GM18508 (cell line): ENCODE measurements around the gene TMEM271.
"Not testable (repeated sequence)": the region's sequence is repeated elsewhere in the genome, so short reads cannot be mapped to it uniquely, and the experiment has no call there.

ENCODE experiments used
- ATAC-seq: cut with Tn5 transposase; IDR thresholded peaks from one replicate; pipeline ENCODE4 v1.9.1; 2021; ENCODE audit warnings: moderate number of reproducible peaks; ENCODE audit not compliant: insufficient read depth, unreplicated experiment

The TMEM271 gene

DNA sequence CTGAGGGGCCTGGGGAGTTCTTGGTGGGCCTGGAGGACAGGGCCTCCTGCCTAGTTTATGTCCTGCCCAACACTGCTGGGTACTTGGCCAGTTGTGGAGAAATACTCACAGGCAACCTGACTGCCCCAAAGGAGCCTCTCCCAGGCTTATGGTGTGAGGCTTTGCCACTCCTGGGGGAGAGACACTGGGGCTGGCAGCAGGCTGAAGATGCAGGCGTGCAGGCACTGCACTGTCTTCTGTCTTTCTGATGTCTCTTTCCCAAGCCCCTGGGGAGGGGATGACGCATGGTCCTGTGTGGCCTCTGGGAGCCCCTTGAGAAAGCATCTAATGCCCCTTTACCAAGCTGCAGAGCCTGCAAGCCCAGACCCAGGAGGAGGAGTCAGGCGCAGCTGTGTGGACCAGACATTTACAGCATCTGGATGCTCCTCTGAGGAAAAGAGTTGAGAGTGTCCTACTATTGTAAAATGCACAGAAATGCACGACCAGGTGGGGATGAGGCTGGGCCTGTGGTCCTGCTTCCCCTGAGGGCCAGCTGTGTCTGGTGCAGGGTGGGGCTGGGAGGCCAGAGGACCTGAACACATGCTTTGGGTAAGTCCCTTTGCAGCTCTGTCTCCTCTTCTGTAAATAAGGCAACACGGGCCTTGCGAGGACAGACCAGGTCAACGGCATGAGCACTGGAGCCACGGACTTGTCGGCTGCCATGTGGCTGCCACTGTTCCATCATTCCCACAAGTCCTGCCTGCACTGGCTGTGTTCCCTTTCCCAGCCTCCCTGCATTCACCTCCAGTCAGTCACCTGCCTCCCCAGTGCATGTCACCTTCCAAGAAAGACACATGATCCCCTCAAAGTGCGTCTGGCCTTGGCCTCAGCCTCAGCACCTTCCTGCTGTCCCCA is 8.4 kb downstream of the TMEM271 start:
- ATAC-seq: no peak

DNA sequence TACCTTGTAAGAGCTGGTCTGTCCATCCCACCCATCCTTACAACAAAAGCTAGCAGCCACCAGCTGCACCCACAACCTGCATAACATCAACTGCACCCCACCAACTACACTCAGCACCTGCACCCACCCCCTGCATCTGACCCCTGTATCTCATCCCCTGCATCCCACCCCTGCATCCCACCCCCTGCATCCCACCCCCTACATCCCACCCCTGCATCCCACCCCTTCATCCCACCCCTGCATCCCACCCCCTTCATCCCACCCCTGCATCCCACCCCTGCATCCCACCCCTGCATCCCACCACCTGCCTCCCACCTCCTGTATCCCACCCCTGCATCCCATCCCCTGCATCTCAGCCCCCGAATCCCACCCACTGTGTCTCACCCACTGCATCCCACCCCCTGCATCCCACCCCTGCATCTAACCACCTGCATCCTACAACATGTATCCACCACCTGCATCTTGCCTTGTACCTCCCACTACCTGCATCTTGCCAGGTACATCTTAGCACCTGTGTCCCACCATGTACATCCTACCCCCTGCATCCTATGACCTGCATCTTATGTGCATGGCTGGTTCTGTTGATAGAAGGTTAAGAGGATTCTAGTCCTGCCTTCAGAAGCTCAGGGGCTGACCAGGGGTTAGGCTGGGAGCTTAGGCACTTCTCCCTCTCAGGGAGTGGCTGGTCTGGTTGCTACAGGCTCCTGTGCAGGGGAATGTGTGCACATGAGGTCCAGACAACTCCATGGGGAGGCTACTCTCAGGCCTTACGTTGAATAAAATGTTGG is 9.4 kb downstream of the TMEM271 start:
- ATAC-seq: no peak

DNA sequence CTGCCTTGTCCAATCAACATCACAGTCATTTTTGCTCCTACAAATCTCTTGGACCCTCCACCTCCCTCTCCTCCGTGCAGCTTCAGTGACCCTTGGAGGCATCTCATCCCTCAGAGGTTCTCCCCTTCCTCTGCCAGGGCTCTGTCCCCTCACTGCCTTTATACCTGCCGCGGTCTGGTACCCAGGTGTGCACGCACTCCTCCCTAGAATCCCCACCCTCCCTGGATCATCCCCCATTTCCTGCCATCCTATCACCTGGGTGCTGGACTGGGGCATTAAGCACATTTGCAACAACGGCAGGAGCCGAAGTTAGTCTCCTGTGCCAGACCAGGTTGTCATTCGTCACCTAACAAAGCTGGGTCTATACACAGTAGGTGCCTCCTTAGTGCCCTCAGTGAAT is 10.1 kb downstream of the TMEM271 start:
- ATAC-seq: no peak

DNA sequence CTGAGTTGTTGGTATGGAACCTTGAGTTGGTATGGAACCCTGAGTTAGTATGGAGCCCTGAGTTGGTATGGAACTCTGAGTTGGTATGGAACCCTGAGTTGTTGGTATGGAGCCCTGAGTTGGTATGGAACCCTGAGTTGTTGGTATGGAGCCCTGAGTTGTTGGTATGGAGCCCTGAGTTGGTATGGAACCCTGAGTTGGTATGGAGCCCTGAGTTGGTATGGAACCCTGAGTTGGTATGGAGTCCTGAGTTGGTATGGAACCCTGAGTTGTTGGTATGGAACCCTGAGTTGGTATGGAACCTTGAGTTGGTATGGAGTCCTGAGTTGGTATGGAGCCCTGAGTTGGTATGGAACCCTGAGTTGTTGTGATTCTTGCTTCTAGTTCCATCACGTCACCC is 10.5 kb downstream of the TMEM271 start:
- not testable (repeated sequence) for ATAC-seq

DNA sequence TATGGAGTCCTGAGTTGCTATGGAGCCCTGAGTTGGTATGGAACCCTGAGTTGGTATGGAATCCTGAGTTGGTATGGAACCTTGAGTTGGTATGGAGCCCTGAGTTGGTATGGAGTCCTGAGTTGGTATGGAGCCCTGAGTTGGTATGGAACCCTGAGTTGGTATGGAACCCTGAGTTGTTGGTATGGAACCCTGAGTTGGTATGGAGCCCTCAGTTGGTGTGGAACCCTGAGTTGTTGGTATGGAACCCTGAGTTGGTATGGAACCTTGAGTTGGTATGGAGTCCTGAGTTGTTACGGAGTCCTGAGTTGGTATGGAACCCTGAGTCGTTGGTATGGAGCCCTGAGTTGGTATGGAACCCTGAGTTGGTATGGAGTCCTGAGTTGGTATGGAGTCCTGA is 13.6 kb downstream of the TMEM271 start:
- not testable (repeated sequence) for ATAC-seq

DNA sequence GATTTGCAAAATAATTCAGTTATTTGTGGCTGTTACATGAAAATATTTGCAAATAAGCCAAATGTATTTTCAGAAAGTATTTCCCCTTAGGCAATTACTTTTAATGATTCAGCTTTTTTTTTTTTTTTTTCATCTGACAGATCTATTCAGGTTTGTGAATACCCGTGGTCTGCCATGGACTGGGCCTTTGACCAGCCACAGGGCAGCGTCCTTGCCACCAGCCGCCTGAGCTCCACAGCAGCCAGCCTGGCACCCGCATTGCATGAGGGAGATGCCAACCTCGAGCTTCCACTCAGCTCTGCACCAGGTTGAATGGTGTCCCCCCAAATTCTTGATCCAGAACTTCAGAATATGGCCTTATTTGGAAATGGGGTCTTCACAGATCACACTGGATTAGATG is 14.7 kb downstream of the TMEM271 start:
- no peak for ATAC-seq

DNA sequence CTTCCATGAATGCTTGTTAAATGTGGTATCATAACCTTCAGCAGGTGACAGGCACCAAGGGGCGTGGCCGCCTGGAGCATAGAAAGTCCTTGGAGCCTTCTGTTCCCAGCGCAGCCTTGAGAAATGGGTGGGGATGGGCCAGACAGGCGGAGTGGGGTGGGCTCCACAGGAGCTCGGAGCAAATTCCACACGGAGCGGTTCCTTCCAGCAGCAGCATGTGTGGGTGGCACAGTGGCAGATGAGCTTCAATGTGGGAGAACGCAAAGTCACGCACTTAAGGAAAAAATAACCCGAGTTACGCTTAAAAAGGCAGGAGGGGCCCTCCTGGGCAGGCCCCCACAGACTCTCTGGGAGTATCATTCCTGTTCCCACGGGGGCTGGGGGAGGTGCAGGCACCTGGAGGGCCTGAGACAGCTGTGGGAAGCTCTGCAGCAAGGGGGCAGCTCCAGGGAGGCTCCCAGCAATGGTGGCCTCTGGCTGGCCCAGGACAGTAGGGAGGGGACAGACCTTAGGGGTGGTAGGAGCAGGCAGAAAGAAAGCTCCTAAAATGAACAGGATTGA is 15.3 kb downstream of the TMEM271 start:
- ATAC-seq: no peak

DNA sequence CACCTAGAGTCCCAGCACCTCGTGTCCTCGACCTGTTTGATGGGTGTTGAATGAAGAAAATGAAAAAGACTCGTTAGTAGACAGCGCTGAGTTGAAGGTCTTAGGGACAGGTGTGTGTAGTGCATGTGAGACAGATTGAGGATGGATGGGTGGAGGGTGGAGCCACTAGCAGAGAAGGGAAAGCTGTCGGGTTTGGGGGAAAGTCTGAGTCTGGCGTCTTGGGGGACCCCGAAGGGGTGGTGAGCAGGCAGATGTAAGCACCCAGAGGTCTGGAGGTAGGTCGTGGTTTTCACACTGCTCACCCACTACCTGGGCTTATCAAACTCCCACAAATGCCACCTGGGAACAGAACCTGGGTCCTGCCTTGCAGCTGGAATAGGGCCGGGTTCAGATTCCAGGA is 16.0 kb downstream of the TMEM271 start:
- no peak for ATAC-seq

DNA sequence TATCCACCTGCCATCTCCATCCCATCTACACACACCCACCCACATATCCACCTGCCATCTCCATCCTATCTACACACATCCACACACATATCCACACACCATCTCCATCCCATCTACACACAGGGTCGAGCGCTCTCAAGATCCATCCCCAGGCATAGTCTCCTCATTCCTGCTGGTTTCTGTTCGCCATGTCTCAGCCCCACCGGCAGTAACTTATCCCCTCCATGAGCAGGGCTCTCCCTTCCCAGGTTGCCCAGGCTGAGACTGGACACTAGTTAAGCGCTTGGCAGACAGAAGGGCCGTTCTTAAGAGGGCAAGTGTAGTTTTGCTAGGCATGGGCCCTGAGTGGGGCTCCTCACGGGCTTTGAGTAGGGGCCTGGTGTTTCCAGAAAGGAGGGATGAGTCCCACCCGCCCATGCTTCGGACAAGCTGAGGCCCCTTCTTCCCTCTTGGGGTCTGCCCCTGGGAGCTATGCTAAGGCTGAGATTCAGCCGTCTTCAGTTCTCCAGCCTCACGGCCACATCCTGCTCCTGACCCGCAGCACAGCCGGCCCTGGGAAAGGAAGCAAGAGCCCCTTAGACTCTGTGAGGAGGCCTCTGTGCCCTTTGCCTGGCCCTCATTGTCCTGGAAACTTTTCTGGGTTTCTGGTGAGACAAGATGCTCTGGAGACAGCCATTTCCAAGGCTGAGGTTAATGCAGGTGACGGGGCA is 20.4 kb downstream of the TMEM271 start:
- ATAC-seq: no peak

DNA sequence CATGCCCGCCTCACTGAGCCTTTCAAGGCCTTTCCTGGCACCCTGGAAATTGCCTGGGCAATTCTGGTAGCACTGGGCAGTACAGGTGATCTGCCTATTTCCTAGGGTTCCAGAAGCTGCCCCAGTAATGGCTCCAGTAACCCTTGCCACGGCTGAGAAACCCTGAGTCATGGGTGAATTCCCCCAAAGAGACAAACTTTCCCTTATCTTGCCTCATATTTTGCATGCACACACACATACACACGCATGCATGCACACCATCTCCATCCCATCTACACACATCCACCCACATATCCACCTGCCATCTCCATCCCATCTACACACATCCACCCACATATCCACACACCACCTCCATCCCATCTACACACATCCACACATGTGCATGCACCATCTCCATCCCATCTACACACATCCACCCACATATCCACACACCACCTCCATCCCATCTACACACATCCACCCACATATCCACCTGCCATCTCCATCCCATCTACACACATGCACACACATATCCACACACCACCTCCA is 21.2 kb downstream of the TMEM271 start:
- not testable (repeated sequence) for ATAC-seq

DNA sequence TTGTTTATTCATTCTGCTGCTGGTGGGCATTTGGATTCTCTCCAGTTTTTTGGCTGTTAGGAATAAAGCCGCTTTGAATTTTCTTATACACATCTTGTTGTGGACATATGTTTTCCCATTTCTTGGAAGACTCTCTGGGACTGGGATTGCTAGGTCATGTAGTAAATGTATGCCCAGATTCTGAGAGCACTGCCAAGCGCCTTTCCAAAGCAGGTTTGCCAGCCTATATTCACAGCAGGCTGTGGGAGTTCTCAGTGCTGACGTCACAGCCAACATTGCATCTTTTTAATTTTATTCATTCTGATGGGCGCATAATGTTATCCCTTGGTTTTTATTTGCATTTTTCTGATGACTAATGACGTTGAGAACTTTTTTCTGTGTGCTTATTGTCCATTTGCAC is 24.1 kb downstream of the TMEM271 start:
- ATAC-seq: no peak

DNA sequence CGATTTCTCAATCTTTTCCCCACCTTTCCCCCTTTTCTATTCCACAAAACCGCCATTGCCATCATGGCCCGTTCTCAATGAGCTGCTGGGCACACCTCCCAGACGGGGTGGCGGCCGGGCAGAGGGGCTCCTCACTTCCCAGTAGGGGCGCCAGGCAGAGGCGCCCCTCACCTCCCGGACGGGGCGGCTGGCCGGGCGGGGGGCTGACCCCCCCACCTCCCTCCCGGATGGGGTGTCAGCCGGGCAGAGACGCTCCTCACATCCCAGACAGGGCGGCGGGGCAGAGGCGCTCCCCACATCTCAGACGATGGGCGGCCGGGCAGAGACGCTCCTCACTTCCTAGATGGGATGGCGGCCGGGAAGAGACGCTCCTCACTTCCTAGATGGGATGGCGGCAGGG is 25.8 kb downstream of the TMEM271 start:
- ATAC-seq: not testable (repeated sequence)

DNA sequence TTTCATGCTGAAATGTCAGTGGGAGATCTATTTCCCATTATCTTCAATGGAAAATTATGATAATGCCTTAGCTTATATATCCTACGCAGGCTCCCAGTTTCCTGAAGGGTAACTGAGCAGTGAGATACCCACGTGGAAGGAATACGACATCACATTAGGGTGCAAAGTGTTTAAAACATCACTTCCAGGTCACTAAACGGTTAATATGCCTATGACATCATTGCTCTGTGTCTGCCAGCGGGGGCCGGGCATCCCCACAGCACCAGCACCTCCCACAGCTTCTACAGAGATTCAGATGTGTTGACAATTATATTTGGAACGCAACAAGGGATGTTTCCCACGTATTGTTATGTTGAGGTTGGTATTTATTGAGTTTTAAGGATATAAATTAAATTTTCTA is 27.1 kb downstream of the TMEM271 start:
- ATAC-seq: no peak

DNA sequence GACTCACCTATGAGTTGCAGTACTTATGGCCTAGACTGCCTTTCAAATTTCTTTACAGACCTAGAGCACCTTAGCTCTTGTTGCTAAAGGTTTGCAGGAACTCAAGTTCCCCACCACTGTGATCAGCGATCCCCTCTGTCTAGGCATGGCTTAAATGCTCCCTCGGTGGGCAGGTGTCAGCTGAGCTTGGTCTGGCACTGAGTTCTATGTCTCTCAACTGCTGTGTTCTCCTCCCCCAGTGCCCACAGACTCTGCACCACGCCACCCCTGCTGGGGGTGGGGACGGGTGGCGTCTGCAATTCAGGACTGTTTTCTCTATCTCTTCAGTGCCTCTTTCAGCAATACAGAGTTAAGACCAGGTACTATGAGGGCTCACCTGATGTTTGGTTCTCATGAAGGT is 30.5 kb downstream of the TMEM271 start:
- no peak for ATAC-seq

DNA sequence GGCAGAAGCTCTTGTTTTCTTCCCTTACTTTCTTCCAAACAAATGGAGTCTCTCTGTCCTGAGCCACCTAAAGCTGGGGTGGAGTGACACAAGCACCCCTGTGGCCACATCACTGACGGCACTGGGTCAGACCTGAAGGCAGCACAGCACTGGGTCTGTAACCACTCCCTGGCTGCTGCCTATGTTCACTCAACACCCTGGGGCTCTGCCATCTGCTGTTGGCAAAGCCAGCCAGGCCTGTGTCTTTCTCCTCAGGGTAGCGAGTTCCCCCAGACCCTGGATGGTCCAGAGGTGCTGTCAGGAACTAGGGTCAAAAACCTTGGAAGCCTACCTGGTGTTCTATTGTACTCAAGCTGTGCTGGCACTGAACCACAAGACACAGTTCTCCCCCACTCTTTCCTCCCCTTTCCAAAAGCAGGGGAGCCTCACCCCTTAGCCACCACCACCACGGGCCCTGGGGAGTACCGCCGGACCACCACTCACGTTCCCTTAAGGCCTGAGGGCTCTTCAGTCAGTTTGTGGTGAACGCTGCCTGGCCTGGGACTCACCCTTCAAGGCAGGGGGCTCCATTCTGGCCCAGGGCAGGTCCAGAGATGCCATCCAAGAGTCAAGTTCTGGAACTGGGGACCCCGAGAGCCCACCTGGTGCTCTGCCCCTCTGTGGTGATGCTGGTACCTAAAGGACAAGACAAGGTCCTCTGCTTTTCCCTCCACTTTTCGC is 31.5 kb downstream of the TMEM271 start:
- ATAC-seq: no peak

DNA sequence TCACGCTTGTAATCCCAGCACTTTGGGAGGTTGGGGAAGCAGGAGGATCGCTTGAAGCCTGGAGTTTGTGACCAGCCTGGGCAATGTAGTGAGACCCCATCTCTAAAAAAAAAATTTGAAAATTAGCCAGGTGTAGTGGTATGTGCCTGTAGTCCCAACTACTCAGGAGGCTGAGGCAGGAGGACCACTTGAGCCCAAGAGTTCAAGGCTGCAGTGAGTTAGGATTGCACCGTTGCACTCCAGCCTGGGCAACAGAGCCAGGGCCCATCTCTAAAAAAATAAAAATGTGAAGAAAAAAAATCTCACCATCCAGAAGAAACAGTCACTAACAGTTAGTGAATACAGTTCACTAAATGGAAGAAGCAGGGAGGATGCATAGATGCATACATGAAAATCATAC is 34.8 kb downstream of the TMEM271 start:
- ATAC-seq: no peak

DNA sequence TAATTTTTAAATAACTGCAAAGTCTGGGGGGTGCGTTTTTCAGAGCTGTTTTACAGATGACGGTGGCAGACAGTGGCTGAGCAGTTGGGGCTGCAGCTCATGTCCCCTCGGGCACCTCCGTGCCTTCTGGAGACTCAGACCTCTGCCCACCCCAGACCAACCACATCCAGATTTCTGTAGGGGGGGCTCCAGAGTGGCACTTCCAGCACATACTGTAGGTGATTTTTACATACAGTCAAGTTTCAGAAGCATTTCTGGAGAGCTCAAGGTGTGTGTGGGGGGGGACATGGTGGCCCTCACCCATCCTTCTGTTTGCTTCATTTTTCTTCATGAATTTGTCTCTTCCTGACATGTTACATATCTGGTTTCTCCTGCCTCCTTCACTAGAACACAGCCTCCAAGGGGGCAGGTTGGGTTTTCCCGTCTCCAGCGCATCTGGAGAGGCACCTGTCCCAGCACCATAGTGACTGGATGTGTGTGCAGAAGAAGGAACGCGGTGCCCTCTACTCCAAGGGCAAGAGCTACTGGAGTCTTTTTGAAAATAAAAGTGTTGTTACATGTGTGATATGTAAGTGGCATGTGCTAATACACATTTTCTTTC is 37.5 kb downstream of the TMEM271 start:
- ATAC-seq: no peak

DNA sequence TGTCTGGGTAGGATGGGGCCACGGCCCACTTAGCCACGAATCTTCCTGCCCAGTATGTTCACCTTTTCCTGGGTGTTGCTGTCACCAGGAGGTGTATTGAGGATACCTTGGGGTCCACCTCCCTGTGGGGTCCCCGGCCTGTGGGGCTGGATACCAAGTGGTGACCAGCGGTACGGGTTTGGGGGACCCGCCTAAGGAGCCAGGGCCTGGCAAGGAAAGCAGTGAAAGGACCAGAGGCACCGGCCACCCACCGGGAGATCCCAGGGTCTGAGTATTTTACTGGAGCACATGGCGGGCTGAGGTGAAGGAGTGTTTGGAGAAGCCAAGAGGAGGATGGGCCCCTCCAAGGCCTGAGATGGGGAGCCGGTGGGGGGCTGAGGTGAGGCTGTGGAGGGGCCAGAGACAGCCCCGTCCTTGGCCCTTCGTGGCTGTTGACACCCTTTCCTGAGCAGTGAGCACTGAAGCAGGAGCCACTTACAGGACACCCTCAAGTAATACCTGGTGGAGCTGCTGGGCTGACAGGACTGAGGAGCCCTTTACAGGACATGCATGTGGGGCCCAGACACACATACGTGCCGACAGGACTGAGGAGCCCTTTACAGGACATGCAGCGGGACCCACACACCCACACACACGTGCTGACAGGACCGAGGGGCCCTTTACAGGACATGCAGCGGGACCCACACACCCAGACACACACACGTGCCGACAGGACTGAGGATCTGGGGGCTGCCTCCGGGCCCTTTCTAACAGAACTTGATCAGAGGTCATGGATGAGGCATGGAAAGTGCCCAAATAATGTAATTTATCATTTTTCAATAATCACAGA is 38.4 kb downstream of the TMEM271 start:
- no peak for ATAC-seq
